Measurements from ENCODE around the gene TPBG. TPM values are rescaled to one million over a fixed set of nuclear protein-coding genes. Genes with fewer than 3 reads are reported as not detected.

TPBG gene
- total RNA-seq, 1 experiment from 2014 or later, result 46.5 TPM

DNA sequence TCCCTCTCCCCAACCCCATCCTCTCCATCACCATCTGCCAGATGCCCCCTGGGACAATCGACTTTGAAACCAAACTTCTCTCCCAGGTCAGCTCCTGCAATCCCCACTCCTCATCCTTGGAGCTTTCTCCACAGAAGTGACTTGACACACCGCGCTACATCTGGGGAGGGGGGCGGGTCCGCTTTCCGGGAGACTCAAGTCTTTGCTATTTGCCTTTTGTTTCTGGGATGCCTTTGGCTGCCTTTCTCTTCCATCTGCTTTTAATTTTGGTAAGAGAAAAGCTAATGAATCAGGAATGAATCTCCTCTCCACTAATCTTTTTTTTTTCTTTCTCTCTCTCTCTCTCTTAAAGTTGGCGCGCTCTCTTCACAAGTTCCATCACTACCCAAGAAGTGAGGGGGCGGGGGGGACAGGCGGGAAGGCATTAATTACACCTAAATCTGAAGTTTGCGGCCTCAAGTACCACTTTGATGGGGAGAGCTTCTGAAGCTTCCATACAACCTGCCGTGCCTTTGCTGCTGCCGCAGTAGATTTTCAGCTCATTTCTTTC is 664 bp upstream of the TPBG start:
- no peaks in the 10 kb centered on the region for H3K9me3 Mint-ChIP-seq (ENCODE audit: low read depth, unreplicated experiment)
- no peaks in the 10 kb centered on the region for H3K27me3 Mint-ChIP-seq (ENCODE audit: unreplicated experiment)
- H3K27ac Mint-ChIP-seq (ENCODE audit: unreplicated experiment), result peak overlapping the region; percentile 66
- no TSS peak for BruUV-seq (replicated peaks)
- TF ChIP-seq, protein P1, sequence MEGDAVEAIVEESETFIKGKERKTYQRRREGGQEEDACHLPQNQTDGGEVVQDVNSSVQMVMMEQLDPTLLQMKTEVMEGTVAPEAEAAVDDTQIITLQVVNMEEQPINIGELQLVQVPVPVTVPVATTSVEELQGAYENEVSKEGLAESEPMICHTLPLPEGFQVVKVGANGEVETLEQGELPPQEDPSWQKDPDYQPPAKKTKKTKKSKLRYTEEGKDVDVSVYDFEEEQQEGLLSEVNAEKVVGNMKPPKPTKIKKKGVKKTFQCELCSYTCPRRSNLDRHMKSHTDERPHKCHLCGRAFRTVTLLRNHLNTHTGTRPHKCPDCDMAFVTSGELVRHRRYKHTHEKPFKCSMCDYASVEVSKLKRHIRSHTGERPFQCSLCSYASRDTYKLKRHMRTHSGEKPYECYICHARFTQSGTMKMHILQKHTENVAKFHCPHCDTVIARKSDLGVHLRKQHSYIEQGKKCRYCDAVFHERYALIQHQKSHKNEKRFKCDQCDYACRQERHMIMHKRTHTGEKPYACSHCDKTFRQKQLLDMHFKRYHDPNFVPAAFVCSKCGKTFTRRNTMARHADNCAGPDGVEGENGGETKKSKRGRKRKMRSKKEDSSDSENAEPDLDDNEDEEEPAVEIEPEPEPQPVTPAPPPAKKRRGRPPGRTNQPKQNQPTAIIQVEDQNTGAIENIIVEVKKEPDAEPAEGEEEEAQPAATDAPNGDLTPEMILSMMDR (IDR thresholded peaks at IDR 0.05; ENCODE audit: unreplicated experiment), result no peak
- peak overlapping the region; percentile 83 for H3K4me3 Mint-ChIP-seq (ENCODE audit: low read depth, unreplicated experiment)
- DNase-seq, result no peak
- intact Hi-C loops (cut with micrococcal nuclease; ENCODE audit: unreplicated experiment), result loop anchor here (5.0 to 10.0 kb wide), 3 partner anchors 91 to 694 kb away; no protein-coding TSS in a partner anchor
- CTCF ChIA-PET, result interaction anchor here (0.5 to 0.7 kb wide), 5 partner anchors 92 to 421 kb away, joined by 3 to 7 read pairs (median 3); no protein-coding TSS in a partner anchor
- peaks cover 36% of the 10 kb centered on the region for H3K36me3 Mint-ChIP-seq (ENCODE audit: insufficient read depth, unreplicated experiment)
- H3K4me1 Mint-ChIP-seq (ENCODE audit: low read depth, unreplicated experiment), result peaks cover 9% of the 10 kb centered on the region

DNA sequence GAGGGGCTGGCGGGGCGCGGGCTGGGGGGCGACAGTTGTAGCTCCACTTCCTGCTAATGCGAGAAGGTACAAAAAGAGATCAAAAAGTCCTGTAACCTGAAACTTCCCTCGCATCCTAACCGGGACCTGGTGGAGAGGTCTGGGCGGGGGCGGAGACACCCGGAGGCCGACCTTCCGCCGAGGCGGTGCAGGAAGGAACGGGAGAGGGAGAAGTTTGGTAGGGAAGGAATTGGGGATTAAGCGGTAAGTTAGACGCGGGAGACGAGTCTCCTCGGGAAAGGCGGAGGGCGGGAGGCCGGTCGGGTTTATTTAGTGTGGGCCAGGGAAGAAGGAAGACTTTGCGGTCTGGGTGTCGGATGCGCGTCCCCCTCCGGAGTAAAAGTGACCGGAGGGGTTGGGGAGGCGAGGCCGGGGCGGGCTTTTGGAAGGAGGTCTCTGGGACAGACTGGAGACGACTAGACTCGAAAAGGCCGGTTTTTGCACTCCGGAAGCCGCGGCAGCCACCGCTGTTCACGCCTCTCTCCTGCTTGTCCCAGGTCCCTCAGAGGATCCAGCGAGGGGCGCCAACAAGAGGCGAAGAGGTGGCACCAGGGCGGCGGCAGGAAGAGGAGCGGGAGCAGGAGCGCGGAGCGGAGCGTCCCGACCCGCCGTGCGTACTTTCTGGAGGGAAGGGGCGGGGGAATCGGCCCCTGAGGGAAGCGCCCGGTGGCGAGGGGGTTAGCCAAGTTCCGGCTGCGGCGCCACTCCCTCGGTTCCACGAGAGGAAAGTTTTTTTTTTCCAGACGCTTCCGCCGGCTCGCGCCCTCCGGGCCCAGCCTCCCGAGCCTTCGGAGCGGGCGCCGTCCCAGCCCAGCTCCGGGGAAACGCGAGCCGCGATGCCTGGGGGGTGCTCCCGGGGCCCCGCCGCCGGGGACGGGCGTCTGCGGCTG is 734 bp downstream of the TPBG start:
- H3K4me3 Mint-ChIP-seq (ENCODE audit: low read depth, unreplicated experiment), result peak overlapping the region; percentile 83
- CTCF ChIA-PET, result no interaction called here
- TF ChIP-seq, protein P1 (IDR thresholded peaks at IDR 0.05; ENCODE audit: unreplicated experiment), result no peak
- H3K4me1 Mint-ChIP-seq (ENCODE audit: low read depth, unreplicated experiment), result peaks cover 9% of the 10 kb centered on the region
- peak overlapping the region; percentile 66 for H3K27ac Mint-ChIP-seq (ENCODE audit: unreplicated experiment)
- peaks cover 39% of the 10 kb centered on the region for H3K36me3 Mint-ChIP-seq (ENCODE audit: insufficient read depth, unreplicated experiment)
- peak; percentile 67 for DNase-seq
- no peaks in the 10 kb centered on the region for H3K27me3 Mint-ChIP-seq (ENCODE audit: unreplicated experiment)
- no peaks in the 10 kb centered on the region for H3K9me3 Mint-ChIP-seq (ENCODE audit: low read depth, unreplicated experiment)
- intact Hi-C loops (cut with micrococcal nuclease; ENCODE audit: unreplicated experiment), result loop anchor here (2.0 to 10.0 kb wide), 4 partner anchors 34 to 693 kb away; no protein-coding TSS in a partner anchor
- TSS peak; percentile 72 for BruUV-seq (replicated peaks)

DNA sequence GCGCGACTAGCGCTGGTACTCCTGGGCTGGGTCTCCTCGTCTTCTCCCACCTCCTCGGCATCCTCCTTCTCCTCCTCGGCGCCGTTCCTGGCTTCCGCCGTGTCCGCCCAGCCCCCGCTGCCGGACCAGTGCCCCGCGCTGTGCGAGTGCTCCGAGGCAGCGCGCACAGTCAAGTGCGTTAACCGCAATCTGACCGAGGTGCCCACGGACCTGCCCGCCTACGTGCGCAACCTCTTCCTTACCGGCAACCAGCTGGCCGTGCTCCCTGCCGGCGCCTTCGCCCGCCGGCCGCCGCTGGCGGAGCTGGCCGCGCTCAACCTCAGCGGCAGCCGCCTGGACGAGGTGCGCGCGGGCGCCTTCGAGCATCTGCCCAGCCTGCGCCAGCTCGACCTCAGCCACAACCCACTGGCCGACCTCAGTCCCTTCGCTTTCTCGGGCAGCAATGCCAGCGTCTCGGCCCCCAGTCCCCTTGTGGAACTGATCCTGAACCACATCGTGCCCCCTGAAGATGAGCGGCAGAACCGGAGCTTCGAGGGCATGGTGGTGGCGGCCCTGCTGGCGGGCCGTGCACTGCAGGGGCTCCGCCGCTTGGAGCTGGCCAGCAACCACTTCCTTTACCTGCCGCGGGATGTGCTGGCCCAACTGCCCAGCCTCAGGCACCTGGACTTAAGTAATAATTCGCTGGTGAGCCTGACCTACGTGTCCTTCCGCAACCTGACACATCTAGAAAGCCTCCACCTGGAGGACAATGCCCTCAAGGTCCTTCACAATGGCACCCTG is 1.6 kb downstream of the TPBG start:
- peak; percentile 59 for DNase-seq
- Mint-ChIP-seq H3K4me1 (ENCODE audit: low read depth, unreplicated experiment) (peaks cover 9% of the 10 kb centered on the region), H3K27me3 (ENCODE audit: unreplicated experiment) (no peaks in the 10 kb centered on the region), H3K36me3 (ENCODE audit: insufficient read depth, unreplicated experiment) (peaks cover 41% of the 10 kb centered on the region), H3K9me3 (ENCODE audit: low read depth, unreplicated experiment) (no peaks in the 10 kb centered on the region), H3K4me3 (ENCODE audit: low read depth, unreplicated experiment) (peak overlapping the region; percentile 83), H3K27ac (ENCODE audit: unreplicated experiment) (peak overlapping the region; percentile 66)
- TF ChIP-seq, protein P1 (IDR thresholded peaks at IDR 0.05; ENCODE audit: unreplicated experiment), result no peak
- CTCF ChIA-PET, result interaction anchor here (0.6 to 0.7 kb wide), 2 partner anchors 32 to 116 kb away, joined by 5 read pairs; no protein-coding TSS in a partner anchor
- no TSS peak for BruUV-seq (replicated peaks)
- intact Hi-C loops (cut with micrococcal nuclease; ENCODE audit: unreplicated experiment), result loop anchor here (2.0 to 10.0 kb wide), 2 partner anchors 34 to 170 kb away; no protein-coding TSS in a partner anchor

DNA sequence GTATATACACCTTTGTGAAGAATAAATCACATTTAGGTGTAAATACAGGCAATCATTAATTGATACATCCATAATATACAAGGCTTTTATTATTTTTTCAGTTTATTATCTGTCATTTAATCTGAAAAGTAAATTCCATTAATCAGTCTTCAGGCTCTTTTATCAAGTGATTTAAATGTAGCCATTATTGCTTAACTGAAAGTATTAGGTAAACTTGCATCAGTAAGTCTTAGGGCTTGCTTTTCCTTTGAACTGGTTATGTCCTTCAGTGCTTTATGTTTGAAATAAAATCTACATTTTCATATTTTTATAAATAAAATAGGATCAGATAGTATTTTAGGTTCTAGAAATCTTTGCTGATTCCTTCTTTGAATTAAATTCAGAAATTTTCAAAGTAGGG is 4.1 kb downstream of the TPBG start:
- DNase-seq, result no peak
- Mint-ChIP-seq H3K9me3 (ENCODE audit: low read depth, unreplicated experiment) (no peaks in the 10 kb centered on the region), H3K4me1 (ENCODE audit: low read depth, unreplicated experiment) (peaks cover 8% of the 10 kb centered on the region), H3K27me3 (ENCODE audit: unreplicated experiment) (no peaks in the 10 kb centered on the region), H3K27ac (ENCODE audit: unreplicated experiment) (no peak overlapping the region), H3K4me3 (ENCODE audit: low read depth, unreplicated experiment) (no peak overlapping the region), H3K36me3 (ENCODE audit: insufficient read depth, unreplicated experiment) (peaks cover 38% of the 10 kb centered on the region)
- CTCF ChIA-PET, result no interaction called here
- TF ChIP-seq, protein P1 (IDR thresholded peaks at IDR 0.05; ENCODE audit: unreplicated experiment), result no peak
- intact Hi-C loops (cut with micrococcal nuclease; ENCODE audit: unreplicated experiment), result loop anchor here (10.0 kb wide), 1 partner anchor 167 kb away; no protein-coding TSS in a partner anchor
- BruUV-seq (replicated peaks), result no TSS peak
